Mammary epithelial cell (primary cell): ENCODE data around the gene A2ML1.

Experiments
- EZH2 ChIP-seq: IDR thresholded peaks from 2 replicates; pipeline ENCODE4 v1.6.1; 2012; ENCODE audit warnings: low read length, inconsistent platforms, borderline replicate concordance
- TF ChIP-seq, protein P1 (sequence below), 2 donors: IDR thresholded peaks in 1 of 2; conservative IDR thresholded peaks in 1 of 2; 2 replicates each; pipeline ENCODE4 v1.5.1; 2011 to 2012; ENCODE audit warnings: inconsistent platforms in 2 of 2, low read length in 2 of 2, mild to moderate bottlenecking in 2 of 2, control low read depth in 1 of 2, low read depth in 1 of 2; ENCODE audit not compliant: insufficient read depth in 1 of 2; ENCODE audit errors: extremely low read depth in 1 of 2

DNA sequence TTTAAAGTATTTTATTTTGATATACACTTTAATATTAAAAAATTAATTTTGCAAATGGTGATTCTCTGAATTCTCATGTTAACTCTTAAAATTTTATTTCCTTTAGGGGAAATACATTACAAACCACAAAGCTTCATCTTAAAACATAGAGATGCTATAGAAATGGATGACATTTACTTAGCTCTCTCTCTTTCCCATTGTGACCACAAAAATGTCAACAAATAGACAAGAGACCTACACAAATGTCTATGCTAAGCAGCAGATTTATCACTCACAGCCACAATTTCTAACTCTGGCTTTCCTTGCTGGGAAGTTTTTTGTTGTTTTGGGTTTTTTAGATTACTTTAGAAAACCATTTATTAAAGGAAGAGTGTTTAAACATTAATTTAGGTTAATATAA, 72.0 kb downstream of the A2ML1 start:
- TF ChIP-seq, protein P1, sequence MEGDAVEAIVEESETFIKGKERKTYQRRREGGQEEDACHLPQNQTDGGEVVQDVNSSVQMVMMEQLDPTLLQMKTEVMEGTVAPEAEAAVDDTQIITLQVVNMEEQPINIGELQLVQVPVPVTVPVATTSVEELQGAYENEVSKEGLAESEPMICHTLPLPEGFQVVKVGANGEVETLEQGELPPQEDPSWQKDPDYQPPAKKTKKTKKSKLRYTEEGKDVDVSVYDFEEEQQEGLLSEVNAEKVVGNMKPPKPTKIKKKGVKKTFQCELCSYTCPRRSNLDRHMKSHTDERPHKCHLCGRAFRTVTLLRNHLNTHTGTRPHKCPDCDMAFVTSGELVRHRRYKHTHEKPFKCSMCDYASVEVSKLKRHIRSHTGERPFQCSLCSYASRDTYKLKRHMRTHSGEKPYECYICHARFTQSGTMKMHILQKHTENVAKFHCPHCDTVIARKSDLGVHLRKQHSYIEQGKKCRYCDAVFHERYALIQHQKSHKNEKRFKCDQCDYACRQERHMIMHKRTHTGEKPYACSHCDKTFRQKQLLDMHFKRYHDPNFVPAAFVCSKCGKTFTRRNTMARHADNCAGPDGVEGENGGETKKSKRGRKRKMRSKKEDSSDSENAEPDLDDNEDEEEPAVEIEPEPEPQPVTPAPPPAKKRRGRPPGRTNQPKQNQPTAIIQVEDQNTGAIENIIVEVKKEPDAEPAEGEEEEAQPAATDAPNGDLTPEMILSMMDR (conservative IDR thresholded peaks at IDR 0.05 in 1 of 2, IDR thresholded peaks at IDR 0.05 in 1 of 2; ENCODE audit: extremely low read depth in 1 of 2, insufficient read depth in 1 of 2, low read depth in 1 of 2, low read length in 2 of 2): no peak
- no peak for TF ChIP-seq EZH2
